ELR (cell line): ENCODE results near the gene TMEM258.

Source experiments
- DNase-seq: peaks from one replicate; pipeline ENCODE4 v3.0.0-alpha.2; 2015; ENCODE audit warnings: low read depth

TMEM258 gene

DNA sequence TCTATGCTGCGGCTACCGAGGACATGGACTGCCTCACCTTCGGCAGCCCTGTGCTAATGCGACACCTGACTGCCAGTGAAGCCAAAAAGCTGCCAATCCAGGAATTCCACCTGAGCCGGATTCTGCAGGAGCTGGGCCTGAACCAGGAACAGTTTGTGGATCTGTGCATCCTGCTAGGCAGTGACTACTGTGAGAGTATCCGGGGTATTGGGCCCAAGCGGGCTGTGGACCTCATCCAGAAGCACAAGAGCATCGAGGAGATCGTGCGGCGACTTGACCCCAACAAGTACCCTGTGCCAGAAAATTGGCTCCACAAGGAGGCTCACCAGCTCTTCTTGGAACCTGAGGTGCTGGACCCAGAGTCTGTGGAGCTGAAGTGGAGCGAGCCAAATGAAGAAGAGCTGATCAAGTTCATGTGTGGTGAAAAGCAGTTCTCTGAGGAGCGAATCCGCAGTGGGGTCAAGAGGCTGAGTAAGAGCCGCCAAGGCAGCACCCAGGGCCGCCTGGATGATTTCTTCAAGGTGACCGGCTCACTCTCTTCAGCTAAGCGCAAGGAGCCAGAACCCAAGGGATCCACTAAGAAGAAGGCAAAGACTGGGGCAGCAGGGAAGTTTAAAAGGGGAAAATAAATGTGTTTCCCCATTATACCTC, 3.6 kb upstream of the TMEM258 start:
- DNase-seq = no peak

DNA sequence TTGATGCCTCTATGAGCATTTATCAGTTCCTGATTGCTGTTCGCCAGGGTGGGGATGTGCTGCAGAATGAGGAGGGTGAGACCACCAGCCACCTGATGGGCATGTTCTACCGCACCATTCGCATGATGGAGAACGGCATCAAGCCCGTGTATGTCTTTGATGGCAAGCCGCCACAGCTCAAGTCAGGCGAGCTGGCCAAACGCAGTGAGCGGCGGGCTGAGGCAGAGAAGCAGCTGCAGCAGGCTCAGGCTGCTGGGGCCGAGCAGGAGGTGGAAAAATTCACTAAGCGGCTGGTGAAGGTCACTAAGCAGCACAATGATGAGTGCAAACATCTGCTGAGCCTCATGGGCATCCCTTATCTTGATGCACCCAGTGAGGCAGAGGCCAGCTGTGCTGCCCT, 3.1 kb upstream of the TMEM258 start:
- no peak for DNase-seq

DNA sequence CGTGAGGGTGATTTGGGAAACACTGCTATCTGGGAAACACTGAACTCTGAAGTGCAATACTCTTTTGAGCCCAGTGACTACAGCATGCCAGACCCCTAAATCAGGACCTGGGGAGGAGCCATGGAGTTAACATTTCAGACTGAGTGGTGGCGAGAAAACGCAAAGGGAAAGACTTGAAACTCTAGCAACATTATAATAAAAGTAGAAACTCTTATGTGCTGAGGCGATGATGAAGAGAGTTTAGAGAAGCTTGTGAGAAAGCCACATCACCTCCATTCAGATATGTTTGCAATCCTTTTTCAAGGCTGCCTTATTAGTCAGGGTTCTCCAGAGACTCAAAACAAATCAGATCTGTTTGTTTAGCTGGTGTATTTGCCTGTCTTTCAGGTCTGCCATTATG, 2.2 kb upstream of the TMEM258 start:
- no peak for DNase-seq

DNA sequence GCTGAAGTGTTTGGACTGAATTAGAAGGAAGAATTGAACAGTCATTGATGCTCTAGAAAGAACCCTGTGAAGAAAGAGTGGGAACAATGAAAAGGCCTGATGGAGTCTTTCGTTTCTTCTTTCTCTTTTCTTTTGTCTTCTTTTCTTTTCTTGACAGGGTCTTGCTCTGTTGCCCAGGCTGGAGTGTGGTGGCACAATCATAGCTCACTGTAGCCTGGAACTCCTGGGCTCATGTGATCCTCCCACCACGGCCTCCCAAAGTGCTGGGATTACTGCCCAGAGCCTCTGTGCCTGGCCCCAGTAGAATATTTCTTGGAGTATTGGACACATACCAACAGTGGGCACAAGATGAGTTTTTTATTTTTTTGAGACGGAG, 1.4 kb upstream of the TMEM258 start:
- no peak for DNase-seq

DNA sequence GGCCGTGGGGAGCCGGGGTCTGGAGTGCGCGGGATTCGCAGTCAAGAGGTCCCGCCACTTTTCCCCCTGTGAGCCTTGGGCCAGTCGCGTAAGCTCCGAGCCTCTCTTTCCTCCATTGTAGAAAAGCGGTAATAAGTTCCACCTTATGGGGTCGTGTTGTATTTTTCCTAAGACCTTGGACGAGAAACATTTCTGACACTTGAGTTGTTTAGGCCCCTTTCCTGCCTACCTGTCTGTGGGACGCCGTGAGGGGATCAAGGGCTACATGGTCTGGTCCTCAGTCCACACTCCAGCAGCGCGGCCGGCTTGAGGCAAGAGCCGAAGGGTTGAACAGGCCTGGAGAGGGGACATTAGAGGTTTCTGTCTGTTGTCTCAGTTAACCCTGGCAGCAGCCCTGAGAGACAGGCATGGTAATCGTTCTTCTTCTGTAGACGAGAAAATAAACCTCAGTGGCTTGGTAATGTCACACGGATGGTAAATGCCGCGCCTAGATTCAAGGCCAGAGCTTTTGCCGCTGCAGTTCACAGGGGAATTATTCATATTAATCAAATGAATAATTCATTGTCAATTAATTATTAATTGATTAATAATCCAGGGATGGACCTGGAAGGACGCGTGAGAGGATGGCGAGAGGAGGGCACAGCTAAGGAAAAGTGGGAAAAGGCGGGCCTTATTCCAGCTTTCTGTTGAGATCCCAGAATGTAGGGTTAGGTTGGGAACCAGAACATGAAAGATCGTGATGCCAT, 857 bp upstream of the TMEM258 start:
- peak; percentile 30 for DNase-seq

DNA sequence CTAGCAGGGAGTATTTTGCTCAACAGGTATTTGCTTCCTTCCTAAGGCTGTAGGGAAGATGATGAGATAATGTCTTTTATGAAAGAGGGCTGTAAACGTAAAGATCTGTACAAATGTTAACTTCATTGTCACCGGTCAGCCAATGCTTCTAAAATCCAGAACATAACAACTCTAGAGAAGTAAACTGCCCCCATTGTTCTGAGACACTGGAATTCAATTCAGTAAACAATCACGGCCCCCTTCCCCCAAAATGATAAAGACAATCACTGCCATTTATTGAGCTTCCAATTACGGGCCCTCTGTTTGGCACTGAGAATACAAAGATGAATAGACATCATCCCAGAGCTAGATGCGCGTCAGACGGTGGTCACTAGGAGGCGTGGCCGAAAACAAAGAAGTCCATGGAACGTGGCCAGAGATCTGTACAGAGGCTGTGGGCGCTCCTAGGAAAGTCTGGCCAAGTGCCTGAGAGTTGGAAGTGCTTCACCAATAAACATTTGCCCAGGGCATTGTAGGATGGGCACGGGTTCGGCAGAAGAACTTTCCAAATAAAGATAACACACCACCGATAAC, 576 bp downstream of the TMEM258 start:
- DNase-seq = peak; percentile 96

DNA sequence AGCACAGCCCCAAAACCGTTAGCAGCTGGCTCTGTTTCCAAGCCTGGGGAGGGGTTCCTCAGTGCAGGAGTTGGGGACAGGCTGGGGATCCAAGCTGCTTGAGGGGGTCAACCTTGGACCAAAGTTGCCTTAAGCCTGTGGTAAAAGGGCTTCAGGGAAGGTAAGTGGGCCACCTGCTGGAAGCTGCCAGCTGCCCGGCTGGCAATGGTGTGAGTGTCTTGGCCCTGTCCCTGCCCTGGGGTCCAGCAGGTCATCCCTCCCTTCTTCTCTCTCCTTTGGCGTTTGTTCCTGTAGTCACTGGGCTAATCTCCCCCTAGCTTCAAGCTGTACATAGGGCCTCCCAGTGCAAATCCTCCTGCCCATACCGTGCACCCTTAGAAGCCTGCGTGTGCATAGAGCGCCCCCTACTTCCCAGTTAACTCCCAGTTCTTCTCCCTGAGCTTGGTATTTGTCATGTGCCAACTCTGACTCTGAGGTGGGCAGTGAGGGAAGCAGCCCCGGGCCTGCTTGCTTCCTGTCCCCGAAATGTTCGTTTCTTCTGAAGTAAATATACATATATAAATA, 4.4 kb downstream of the TMEM258 start:
- peak; percentile 67 for DNase-seq

DNA sequence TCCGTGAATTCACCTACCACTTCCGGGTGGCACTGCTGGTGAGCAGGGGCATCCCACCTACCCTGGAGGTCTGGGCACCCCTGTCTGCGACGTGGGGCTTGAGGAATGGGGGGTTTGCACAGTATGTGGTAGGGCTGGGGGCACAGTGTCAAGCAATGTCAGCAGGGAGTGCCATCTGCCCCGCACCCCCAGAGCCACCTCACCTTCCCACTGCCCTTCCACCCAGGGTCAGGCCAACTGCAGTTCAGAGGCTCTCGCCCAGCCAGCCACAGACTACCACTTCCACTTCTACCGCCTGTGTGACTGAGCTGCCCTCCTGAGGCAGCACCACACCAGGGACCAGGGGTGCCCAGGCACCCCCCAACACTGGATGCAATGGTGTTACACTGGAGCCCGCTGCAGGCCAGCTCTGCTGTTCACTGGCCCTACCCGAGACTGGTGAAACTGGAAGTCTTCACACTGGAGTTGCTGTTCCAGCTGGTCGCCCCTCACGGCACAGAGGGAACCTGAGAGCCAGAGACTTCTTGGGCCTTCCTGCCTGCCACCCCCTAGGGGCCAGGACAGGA, 6.5 kb downstream of the TMEM258 start:
- no peak for DNase-seq

DNA sequence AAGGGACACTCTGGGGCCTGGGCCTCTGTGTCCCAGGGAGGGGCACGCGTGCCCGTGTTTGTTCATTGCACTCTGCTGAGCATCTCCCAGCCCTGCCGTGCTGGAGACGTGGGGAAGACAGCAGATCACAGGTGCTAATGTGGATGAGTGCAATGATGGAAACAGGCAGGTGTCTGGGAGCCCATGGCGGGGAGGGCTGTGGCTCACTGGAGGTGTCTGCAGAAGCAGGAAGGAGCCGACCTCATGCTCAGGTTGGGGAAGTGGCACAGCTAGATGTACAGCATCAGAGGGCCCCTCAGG, 7.9 kb downstream of the TMEM258 start:
- DNase-seq = no peak

DNA sequence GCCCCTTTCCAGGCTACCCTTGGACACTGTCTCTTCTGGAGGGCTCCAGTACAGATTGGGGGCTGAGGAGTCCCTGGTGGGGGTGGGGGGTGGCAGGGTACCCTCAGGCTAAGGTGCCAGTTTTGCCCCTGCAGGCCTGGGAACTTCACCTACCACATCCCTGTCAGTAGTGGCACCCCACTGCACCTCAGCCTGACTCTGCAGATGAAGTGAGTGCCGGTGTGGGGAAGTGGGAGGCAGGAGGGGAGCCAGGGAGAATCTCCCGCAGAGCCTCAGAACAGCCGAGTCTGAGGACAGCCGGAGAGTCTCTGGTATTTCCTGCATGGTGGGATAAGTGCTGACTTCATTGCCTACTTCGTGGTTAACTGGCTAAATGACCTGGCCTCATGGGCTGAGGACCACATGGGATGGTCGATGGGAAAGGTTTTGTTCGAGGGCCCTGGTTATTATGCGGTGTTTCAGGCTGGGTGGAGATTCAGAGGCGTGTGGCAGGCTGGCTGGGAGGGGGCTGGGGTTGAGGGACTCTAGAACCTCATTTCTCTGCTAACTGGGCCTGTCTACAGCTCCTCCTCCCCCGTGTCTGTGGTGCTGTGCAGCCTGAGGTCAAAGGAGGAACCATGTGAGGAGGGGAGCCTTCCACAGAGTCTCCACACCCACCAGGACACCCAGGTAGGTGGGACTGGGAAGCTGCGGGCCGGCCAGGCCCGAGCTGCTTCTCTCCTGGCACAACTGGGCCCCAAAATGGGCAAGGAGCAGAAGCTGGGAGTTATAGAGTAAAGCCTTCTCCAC, 8.5 kb downstream of the TMEM258 start:
- peak; percentile 59 for DNase-seq

DNA sequence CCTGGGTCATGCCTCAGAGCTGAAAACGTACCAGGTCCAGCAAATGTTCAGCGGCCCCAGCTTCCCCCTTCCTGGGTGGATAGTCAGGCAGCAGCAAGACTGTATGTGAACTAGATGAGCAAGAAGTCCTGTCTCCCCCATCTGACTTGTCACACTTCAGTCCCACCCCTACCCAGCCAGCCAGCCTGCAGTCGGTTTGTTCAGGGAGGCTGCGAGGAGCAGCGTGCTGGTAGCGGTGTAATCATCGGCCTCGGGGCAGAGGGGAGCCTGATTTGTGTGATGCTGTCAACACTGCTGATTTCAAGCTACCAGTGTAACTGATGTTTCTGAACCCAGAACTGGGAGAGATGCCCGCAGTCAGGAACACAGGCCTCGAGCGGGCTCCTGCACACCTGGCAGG, 9.6 kb downstream of the TMEM258 start:
- peak; percentile 25 for DNase-seq

DNA sequence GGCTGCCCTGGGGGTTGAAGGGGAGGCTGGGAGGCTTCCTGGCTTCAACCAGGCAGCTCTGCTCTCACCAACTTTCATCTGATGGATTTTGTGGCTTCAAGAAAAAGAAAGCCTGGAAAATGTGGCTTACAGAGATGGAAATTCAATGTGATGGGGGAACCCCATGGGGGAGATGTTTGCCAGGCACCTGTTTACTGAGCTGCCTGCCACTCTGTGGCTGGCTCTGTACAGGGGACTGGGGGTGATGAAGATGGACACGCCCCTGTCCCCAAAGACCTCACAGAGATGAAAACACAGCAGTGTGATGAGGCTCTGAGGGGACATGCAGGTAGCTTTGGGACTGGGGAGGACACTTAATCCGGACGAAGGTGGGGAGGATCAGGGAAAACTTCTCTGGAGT, 10.1 kb downstream of the TMEM258 start:
- DNase-seq = no peak

DNA sequence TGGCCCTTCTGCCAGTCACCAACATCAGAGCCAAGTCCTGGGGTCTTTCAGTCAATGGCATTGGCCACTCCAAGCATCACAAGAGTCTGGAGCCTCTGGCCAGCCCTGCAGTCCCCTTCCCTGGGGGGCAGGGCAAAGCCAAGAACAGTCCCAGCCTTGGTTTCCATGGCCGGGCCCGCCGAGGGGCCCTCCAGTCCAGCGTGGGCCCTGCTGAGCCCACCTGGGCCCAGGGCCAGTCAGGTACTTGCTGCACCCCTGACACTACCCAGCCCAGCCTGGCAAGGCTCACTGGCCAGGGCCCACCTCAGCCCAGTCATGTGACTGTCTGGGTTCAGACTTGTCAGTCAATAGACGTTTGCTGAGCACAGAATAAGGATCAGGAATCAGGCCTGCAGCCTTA, 10.8 kb downstream of the TMEM258 start:
- DNase-seq = no peak

DNA sequence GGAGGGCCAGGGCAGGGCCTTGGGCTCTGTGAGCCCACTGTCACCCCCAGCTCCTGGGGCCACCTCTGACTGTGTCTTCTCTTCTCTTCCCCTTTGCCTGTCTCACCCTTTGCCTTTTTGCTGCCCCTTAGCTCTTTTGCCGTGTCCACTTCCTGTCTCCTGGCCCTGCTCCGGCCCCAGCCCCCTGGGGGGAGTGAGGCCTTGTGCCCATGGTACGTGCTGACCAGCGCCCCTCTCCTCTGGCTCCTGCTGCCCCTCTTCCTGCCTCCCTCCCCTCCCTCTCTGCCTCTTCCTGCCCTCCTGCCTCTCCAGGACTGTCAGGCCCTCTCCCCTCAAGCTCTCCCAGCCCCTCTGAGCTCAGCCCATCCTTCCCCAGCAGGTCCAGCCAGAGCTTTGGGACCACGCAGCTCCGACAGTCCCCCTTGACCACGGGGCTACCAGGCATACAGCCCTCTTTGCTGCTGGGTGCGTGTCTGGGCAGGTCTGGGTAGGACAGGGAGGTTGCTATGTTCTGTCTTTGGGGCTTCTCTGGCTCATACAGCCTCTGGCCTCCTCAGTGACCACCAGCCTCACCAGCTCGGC, 11.7 kb downstream of the TMEM258 start:
- DNase-seq = no peak

DNA sequence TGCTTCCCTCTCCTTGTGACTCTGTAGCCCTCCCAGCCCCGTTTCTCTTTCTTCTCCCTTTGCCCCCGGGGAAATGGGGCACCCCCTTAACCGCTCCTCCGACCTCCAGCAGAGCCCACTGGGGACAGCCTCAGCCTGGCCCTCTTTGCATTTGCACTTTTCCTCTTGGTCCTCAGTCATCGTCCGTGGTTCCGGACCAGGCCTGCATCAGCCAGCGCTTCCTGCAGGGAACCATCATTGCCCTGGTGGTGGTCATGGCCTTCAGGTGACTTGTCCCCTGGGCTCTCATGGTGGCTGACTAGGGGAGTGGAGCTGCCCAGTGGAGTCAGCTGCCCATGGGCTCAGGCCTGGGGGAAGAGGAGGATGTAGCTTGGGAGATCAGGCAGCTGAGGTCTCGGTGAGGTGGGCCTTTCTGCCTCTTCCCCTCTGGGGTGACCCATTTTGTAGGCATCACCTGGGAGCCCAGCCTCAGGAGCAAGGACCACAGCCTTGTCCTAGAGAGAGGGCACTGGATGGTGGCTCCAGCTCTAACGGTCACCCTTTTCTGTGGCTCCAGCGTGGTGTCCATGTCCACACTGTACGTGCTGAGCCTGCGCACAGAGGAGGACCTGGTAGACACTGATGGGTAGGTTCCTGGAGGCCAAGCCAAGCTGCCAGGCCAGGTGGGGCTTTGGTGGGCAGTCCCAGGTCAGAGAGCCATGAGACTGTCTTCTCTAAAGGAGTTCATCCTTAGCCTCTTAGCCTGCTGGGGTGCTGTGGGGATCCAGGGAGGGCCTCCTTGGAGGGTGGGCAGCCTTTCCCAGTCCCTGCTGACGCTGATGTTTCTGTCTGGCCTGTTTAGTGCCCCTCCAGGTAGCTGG, 12.5 kb downstream of the TMEM258 start:
- DNase-seq = no peak

DNA sequence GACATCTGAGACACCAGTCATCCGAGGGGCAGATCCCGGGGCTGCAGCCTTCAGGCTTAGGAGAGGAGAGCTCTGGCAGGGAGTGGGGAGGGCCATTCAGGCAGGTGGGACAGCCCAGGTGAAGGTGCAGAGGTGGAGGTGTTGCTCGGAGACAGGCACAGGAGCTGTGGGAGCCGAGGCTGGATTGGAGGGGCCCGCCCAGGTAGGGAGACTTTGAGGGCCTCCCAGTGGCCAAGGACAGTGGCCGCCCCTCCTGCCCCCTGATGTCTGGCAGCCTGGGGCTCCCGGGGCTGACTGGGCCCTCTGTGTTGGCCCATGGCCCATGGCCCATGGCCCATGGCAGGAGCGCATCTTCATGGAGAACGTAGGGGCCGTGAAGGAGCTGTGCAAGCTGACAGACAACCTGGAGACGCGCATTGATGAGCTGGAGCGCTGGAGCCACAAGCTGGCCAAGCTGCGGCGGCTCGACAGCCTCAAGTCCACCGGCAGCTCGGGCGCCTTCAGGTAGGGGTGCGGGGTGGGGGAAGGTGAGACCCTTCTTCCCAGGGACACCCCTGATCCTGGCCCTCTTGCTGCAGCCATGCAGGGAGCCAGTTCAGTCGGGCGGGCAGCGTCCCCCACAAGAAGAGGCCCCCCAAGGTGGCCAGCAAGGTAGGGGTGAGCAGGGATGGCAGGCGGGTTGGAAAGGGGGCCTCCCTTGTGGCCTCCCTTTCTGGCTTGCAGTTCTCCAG, 13.3 kb downstream of the TMEM258 start:
- no peak for DNase-seq

DNA sequence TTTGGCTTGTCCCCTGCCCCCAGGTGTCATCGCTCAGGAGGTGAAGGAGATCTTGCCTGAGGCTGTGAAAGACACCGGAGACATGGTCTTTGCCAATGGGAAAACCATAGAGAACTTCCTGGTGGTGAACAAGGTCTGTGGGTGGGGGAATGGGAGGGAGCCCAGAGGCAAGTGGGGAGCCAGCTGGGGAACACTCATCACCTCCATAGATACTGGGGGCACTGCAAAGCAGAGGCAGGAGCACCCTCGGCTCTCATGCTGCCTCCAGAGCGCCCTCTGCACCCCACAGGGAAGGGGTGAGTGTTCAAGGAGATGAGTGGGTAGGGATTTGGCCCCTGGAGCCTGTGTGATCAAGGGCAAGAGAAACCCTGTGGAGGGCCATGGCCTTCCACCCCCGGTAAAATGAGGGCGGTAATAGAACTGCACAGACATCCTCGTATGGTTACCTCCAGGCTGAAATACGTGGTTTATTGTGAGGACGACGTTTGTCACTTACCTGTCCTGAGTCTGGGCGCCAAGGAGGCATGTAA, 14.0 kb downstream of the TMEM258 start:
- DNase-seq = no peak

DNA sequence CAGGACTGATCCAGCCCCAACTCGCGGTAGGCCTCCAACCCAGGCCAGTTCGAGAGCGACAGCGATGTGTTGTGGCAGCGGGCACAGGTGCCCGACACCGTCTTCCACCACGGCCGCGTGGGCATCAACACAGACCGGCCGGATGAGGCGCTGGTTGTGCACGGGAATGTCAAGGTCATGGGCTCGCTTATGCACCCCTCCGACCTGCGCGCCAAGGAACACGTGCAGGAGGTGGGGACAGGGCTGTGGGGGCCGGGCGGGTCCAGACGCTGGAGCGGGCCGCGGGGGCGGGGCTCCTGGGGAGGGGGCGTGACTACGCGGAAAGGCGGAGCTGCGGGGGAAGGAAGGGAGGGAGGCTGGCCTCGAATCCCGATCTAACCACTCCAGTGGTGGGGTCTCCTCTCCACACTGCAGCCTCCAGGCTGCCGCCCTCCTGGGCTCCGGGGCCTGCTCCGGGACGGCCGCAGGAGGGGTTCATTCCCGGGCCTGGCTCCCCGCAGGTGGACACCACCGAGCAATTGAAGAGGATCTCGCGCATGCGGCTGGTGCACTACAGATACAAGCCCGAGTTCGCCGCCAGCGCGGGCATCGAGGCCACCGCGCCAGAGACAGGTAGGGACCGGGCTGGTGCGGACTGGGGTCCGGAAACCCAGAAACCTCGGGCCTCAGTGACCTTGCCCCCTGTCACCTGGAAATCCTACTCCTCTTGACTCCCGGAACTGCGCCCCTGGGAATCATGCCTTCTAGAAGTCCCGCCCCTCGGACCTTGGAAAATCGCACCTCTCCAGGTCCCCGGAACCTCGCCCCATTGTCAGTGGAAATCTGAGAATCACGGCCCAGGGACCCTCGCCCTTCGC, 14.9 kb downstream of the TMEM258 start:
- no peak for DNase-seq

DNA sequence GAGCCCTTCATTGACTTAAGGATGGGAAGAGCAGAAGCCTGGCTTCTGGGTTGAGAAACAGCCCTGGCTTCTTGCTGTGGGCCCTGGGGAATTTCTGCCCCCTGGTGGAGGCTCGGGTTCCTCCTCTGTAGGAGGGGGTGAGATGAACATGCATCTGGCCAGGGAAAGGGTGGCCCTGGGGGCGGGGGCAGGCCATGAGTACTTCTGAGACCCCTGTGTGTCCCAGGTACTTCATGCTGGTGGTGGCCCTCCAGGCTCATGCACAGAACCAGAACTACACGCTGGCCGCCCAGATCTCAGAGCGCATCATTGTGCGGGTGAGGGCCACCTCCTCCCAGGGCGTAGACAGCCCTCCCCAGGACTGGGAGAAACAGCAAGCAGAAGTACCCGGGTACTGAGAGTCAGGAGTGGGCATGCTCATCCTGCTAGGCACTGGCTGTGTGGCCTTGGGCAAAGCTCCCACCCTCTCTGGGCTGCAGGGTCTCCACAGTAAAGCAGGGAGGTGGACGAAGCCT, 15.8 kb downstream of the TMEM258 start:
- peak; percentile 74 for DNase-seq
